22Rv1 (cell line): ENCODE measurements around the gene COL11A2.
"Not testable (repeated sequence)": the region's sequence is repeated elsewhere in the genome, so short reads cannot be mapped to it uniquely, and the experiment has no call there.

Source experiments
- H3K27ac ChIP-seq: fragments of 450-650 bp; 2 replicates; pipeline ENCODE4 v1.5.1; 2017
- CTCF ChIP-seq: fragments of 450-650 bp; IDR thresholded peaks from 2 replicates; pipeline ENCODE4 v1.5.1; 2017; ENCODE audit warnings: mild to moderate bottlenecking
- ZFX ChIP-seq: fragments of 450-650 bp; IDR thresholded peaks from 2 replicates; pipeline ENCODE4 v1.6.1; 2017; ENCODE audit warnings: antibody characterized with exemption, borderline replicate concordance

COL11A2 gene

DNA sequence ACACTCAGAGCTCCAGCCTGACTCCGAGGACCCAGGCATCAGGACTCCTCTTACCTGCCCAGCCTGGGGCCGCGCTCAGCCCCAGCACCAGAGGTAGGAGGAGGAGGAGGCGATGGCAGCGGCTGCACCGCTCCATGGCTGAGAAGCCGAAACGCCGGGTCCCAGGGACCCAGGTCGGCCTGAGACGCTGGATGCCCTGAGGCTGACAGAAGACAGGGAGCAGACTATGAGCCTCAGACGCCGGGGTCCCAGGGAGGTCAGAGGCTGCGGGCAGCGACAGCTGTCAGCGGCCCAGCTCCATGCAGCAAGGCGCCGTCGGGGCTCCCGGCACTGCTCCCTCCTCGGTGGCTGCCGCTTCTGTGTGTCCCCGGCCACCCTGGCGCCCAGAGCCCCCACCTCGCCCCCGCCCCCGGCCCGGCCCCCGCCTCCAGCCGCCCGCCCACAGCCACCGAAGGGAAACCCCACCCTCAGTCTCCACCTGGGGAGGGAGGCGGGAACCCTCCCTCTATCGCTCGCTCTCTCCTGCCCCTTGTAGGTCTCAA, at the start of gene COL11A2:
COL11A2 (minus strand) TSS at position 363 of the 542 bp plus-strand sequence; CDS start at position 136, 227 bp downstream.
- H3K27ac ChIP-seq, result no peak within 1 kb of the TSS
- TF ChIP-seq CTCF (no peak), ZFX (no peak)

- TF ChIP-seq ZFX, result no peak
- no peak overlapping the region for H3K27ac ChIP-seq
Measured at GRCh38 chr6:33241968-33242367, 49.7 kb upstream of the COL11A2 start.

DNA sequence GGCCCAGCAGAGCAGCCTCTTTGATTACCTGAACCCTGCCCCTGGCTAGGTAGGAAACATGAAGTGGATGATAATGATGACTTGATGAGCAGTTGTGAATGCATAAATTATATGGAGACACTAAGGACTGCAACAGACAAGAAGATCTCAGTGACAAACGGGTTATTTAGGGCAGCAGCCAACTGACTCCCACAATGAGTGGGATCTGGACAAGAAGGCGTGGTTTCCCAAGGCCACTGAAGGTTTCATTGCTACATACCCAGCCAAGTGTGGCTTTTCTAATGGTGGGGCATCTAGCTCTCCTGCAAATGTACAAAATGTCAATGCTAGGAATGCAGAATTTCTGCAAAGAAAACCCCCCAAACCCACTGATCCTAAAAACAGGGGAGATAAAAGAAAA, 45.5 kb upstream of the COL11A2 start:
- H3K27ac ChIP-seq, result no peak overlapping the region
- TF ChIP-seq ZFX, result no peak
- TF ChIP-seq CTCF, result no peak

DNA sequence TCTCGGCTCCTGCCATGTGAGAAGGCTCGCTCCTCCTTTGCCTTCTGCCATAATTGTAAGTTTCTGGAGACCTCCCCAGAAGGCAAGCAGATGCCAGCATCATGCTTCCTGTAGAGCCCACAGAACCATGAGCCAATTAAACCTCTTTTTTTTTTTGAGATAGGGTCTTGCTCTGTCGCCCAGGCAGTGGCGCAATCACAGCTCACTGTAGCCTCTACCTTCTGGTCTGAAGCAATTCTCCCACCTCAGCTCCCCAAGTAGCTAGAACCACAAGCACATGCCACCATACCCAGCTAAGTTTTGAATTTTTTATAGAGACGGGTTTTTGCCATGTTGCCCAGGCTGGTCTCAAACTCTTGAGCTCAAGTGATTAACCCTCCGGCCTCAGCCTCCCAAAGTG, 44.6 kb upstream of the COL11A2 start:
- TF ChIP-seq CTCF (no peak), ZFX (no peak)

DNA sequence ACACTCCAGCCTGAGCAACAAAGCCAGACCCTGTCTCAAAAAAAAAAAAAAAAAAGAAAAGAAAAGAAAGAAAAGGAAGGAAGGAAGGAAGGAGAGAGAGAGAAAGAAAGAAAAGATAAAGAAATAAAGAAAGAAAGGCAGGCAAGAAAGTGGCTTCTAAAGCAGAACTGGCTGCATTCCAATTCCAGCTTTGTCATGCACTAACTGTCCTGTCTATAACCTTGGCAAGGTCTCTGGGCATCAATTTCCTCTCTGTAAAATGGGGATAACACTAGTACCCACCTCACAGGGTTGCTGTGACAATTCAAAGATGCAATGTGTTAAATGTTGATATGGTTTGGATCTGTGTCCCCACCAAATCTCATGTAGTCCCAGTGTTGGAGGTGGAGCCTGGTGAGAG, 44.1 kb upstream of the COL11A2 start:
- TF ChIP-seq CTCF (no peak), ZFX (no peak)

More for the DNA sequence above, 44.6 kb upstream of the COL11A2 start:
- H3K27ac ChIP-seq, result no peak overlapping the region

GRCh38 chr6:33235221-33235634, 43.0 kb upstream of the COL11A2 start:
- TF ChIP-seq ZFX, result no peak
- TF ChIP-seq CTCF, result no peak
- no peak overlapping the region for H3K27ac ChIP-seq

More for the DNA sequence above, 44.1 kb upstream of the COL11A2 start:
- no peak overlapping the region for H3K27ac ChIP-seq

DNA sequence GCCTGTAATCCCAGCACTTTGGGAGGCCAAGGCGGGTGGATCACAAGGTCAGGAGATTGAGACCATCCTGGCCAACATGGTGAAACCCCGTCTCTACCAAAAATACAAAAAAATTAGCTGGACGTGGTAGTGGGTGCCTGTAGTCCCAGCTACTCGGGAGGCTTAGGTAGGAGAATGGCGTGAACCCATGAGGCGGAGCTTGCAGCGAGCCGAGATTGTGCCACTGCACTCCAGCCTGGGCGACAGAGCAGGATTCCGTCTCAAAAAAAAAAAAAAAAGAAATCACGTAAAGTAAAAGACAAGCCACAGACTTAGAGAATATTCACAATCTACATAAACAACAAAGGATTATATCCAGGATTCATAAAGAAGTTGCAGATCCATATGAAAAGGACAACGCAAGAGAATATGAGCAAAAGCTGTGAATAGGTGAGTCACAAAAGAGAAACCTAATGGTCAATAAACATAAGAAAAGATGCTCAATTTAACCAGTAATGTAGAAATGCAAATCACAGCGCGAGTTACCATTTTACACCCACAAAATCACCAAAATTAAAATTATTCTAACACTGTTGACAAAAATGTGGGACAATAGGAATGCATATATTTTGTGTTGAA, 34.3 kb upstream of the COL11A2 start:
- H3K27ac ChIP-seq, result not testable (repeated sequence)

- TF ChIP-seq ZFX, result no peak
Measured at GRCh38 chr6:33217681-33218080, 25.4 kb upstream of the COL11A2 start.

DNA sequence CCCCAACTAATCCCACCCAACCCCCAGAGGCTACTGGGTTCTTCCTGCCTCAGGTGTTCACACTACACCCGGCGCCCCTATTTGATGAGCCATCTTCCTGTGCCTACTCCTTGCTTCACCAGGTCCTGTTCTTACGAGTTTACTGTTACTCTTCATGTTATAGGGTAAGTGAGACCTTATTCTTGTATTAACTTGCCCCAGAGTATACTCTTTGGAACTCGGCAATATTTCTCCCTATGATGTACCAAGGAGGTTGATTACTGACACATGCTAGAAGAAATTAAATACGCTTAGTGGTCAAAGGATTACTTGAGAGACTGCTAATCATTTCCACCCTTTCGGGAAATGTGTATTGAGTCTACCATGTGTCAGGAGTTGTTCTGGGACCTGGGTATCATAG, 25.0 kb upstream of the COL11A2 start:
- no peak overlapping the region for H3K27ac ChIP-seq
- TF ChIP-seq ZFX (no peak), CTCF (no peak)

More at GRCh38 chr6:33217681-33218080, 25.4 kb upstream of the COL11A2 start:
- no peak overlapping the region for H3K27ac ChIP-seq
